GM18511 (cell line): Measurements from ENCODE around the gene BICDL1.

Source experiments
- ATAC-seq: cut with Tn5 transposase; IDR thresholded peaks from one replicate; pipeline ENCODE4 v1.9.1; 2021; ENCODE audit warnings: mild to moderate bottlenecking, moderate library complexity; ENCODE audit not compliant: unreplicated experiment

The BICDL1 gene

DNA sequence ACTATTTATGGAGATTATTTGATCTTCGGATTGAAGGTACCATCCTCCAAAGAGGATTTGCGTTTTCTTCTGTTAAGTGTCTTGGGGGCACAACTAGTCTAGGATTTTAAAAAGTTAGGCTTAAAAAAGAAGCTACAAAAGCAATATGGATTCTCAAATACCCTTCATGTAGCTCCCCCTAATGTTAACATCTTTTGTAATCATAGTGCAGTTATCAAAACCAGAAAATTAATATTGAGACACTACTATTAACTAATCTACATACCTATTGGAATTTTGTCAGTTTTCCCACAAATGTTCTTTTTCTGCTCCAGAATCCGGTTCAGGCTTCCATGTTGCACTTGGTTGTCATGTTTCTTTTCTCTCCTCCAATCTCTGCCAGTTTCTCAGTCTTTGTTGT, 62.5 kb downstream of the BICDL1 start:
- no peak for ATAC-seq

DNA sequence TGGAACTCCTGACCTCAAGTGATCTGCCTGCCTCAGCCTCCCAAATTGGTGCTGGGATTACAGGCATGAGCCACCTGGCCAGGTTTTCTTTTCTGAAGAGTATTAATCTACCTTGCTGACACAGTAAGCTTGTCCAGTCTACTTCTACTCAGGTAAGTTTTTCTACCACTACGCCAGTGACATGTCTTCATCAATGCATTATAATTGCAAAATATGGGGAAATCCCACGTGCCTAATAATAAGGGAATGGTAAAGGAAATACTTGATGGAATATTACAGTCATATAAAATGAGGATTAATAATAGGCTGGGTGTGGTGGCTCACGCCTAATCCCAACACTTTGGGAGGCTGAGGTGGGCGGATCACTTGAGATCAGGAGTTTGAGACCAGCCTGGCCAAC, 65.3 kb downstream of the BICDL1 start:
- ATAC-seq, result no peak

DNA sequence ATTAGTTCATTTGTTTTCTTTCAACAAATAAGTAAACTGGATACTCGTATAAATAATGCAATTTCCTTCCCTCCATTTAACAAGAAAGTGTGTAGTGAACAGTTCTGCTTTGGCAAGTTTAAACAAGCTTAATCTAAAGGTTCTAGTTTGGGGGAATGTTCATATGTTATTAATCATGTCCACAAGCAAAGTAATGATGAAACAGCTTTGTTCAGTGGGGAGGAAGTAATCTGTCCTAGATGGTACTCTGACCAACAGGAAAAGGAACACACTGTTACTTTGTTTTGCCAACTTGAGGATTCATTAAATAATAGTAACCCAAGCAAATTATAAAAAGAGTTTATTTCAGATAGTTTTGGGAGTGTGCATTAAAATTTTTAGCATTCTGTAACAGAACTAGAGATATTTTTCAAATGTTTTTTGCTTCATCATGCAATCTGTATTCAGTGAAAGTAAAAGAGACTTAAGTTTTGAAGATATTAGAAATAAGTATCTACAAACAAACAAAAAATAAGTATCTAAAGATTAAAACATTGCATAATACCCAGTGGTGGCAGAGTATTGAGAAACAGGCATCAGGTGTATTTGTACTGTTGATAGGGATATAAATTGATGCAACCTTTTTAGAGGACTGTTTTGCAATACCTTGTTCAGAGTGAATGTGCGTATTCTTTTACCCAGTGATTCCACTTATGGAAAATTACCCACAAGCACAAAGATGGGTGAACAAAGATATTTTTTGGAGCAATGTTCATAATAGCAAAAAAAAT, 66.4 kb downstream of the BICDL1 start:
- no peak for ATAC-seq

DNA sequence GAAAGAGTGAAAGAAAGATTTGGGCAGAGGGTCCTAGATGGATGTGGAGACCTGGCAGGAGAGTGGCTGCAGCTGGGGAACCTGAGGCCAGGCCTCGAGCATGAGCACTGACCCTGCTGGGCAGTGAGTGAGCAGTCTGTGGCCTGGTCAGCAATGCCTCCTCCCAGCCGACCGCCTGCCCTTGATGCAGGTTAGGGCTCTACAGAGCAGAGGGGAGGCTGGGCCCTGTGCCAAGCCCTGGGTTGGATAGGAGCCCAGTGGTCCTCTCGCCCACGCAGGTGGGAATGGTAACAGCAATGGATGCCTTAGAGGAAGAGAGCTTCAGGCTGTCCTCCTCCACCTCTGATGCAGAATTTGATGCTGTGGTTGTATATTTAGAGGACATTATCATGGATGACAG, 67.7 kb downstream of the BICDL1 start:
- no peak for ATAC-seq

DNA sequence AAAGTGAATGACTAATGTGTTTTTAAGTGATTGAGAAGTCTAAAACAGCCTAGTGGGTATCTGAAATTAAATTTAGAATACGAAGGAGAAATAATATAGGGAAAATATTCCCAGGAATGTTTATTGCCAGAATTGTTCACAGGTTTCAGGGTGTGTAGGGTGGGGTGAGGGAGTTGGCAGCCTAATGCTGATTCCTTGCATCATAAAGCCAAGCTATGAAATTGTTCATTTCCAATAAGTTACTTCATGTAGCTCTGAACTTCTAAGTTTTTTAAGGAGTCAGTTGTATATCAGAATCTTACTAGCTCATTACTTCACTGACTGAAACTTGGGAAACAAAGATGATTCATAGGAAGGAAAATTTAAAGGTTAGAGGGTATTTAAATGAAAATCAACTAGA, 71.2 kb downstream of the BICDL1 start:
- ATAC-seq, result no peak

DNA sequence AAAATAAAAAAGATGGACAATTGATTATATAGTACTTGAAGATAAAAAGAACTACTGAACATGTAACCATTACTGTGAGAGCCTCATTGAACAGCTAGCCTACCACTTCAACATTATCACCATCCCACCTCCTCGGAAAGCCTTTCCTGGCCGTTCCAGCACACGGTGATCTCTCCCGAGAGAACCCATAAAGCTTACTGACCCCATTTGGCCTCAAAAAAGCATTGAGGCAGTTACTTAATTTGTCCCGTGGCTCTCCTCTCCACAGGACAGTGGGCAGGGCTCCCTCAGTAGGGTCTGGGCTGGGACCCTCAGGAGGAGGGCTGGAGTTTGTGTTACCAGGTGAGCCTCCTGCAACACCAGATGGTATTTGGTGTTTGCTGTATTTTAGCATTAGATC, 71.7 kb downstream of the BICDL1 start:
- ATAC-seq, result no peak

DNA sequence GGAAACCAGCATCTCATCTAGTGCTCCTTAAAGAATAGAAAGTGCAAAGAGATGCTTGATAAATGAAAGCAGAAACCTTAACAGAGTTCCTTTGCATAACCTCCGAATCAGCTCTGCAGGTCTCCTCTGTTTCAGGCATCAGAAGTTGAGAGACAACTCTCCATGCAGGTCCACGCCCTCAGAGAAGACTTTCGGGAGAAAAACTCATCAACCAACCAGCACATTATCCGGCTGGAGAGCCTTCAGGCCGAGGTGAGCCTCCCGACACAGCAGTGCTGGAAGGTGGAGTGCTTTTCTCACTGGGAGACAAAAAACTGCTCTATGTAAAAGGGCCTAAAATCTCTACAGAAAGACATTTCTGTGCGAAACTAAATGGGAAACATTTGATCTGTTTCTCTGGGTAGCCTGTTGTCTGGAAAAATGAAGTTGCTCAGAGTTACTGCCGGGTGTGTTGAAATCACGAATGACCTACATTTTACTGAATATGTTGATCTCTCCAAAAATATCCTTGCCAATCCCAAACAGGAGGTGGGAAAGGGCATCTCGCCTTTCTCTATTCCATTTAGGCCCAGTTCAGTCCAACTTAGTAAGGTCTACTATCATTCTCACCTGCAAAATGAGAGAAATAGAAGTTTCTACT, 72.7 kb downstream of the BICDL1 start:
- no peak for ATAC-seq

DNA sequence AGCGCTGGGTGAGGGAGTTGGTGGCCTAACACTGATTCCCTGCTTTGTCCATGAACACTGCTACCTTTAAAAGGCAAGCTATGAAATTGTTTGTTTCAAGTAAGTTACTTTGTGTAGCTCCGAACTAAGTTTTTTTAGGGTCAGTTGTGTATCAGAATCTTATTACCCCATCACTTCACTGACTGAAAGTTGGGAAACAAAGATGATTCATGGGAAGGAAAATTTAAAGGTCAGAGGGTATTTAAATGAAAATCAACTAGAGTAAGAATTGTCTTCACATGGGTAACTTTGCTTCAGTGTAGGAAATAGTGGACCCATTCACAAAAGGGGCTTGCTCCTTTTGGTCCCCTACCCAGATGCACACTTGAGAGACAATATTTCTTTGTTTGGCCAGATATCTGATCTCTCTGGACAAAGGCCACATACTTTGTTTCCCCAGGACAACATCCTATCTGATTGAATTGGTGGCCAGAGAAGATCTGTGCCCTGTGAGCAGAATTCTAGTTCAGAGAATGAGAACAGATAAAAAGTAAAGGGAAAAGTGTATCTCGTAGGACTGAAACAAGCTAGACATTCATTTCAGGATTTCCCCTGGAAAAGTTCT, 74.0 kb downstream of the BICDL1 start:
- ATAC-seq, result no peak

DNA sequence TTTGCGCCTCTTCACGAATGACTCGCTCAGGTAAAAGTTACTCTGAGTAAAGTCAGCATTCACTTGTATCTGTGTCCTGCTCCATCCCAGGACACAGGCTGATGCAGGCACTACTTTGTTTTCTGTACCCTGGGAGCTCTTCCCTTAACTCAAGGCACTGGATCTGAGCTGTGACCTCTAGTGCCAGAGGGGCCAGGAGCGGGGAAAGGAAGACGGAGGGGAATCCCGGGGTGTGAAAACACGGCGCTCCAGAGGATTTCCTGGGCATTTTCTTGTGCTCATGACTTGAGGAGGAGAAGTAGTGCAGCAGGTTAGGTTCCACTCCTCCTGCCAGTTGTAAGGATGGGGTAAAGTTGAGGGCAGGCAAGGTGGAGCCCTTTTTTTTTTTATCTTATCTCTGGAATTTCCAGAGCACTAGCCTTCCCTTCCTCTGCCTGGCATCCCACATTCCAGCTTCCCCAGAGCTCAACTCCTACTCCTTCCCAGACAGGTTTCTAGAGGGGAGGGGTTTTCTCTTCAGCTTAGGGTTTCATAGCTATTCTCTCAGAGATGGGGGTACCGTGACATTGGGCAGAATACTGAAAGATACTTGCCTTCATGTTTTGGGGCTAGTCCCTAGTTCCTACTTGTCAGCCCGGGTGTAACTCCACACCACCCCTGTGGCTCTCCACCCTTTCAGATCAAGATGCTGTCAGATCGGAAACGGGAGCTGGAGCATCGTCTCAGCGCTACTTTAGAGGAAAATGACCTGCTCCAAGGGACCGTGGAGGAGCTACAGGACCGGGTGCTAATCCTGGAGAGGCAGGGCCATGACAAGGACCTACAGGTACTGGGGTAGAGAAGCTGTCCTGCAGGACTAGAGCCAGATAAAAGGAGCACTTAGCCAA, 75.3 kb downstream of the BICDL1 start:
- no peak for ATAC-seq

DNA sequence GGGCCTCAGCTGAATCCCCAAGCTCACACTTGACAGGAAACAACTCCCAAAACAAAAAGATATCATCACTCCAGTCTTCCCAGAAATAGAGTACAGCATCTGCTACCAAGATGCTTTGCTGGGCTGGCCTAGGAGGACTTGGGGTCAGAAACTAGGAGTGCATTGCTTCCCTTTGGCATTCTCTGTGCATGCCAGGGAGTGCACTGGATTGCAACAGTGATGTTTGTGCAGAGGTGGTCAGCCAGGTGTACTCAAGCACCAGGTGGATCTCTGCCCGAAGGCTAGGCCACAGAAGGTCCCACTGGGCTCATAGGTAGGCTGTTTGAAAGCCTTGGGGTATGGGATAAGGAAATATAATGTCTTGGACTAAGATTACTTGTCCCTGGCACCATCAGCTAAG, 76.4 kb downstream of the BICDL1 start:
- ATAC-seq, result no peak

DNA sequence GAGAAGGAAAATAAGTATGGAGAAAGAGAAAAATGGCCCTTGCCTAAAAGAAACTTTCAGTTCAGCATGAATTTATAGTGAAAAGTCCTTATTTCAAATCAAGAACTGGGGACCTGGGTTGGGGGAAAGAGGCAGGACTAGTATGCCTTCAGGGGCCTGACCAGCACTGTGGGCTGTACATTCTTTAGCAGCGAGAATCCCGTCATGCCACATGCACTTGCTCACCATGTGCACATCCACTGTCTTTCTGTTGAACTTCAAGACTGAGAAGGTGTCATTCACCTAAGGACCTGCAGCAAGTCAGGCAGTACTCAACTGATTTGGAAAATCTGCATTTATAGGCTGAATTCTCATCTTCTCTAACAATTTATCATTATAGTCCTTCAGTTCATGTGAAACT, 77.3 kb downstream of the BICDL1 start:
- ATAC-seq, result no peak

DNA sequence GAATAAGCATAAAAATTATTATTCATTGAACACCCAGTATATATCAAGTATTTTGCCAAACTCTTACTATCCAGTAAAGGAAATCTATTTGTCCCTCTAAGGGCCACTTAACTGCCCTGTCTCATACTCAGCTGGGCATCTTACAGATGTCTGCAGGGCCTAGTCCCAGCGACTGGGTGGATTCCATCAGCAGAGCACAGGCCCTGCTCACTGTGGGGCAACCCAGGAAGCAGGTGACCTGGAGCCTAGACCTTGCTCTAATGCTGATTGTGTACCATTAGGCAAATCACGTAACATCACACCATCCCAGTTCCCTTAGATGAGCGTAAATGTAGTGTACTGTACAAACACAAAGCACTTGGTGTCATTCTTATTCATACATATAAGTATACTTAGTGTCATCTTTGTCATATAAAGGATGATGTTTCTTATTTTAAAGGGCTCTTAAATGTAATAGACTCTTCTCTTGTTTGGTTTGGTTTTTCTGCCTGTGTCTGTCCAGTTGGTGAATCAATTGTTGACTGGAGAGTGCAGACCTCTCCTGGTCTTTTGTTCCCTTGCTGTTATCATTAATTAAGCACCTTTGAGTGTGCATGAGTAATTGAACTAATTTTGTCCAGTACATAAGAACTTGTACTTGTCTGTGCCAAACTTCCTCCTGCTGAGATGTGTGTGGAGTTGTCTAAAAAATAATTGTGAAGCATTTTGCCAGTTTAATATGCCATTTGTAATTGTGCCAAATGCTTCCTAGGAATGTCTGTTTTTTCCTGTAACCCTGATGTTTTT, 78.2 kb downstream of the BICDL1 start:
- ATAC-seq, result no peak

DNA sequence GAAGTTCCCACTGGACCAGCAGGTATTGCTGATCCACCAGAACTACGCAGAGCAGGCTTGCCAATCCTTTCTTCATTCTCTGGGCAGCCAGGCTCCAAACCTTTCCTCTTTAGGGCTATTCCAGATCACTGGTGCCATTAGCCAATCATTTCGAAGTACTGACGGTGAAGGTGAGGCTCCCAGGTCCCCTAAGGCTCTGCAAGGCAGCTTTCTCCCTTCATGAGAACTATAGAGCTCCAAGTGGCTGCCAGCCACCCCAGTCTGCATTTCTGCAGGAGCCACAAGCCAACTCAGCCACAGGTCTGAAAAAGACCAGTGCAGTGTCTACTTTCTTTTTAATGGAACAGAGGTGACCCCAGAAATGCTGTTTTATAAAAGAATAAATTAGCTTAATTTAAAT, 78.9 kb downstream of the BICDL1 start:
- no peak for ATAC-seq

DNA sequence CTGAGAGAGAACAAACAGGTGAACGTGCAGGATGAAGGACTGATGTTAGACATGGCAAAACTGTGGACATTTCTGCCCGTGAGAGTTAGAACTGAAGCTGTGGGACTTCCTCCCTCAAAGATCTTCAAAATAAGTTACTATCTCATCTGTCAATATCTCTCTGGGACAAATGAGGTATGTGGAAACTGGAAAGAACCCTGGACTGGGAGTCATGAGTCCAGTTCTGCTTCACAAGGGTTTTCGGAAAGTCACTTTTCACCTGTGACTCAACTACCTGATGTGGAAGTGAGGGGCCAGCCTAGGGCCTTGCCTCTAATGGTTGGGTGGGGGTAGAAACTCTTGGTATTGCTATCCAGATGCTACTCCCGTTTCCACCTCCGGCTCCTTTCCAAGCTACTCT, 80.2 kb downstream of the BICDL1 start:
- ATAC-seq, result no peak

DNA sequence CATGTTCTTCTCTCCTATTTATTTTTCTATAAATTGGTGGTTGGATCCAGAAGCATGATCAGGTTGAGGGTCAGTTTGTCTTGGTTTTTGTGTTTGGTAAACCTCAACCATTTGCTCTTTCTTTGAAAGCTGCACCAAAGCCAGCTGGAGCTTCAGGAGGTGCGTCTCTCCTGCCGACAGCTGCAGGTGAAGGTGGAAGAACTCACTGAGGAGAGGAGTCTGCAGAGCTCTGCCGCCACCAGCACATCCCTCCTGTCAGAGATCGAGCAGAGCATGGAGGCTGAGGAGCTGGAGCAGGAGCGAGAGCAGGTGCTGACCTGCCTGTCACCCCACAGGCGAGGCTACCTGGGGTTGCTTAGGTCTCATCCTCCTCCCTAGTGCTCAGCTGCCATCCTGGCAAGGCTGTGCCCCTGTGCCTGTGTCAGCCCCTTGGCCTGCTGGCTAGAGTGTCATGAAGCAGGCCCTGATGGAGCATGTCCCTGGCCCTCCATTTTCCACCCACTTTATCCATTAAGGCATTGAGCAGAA, 82.5 kb downstream of the BICDL1 start:
- ATAC-seq, result no peak

DNA sequence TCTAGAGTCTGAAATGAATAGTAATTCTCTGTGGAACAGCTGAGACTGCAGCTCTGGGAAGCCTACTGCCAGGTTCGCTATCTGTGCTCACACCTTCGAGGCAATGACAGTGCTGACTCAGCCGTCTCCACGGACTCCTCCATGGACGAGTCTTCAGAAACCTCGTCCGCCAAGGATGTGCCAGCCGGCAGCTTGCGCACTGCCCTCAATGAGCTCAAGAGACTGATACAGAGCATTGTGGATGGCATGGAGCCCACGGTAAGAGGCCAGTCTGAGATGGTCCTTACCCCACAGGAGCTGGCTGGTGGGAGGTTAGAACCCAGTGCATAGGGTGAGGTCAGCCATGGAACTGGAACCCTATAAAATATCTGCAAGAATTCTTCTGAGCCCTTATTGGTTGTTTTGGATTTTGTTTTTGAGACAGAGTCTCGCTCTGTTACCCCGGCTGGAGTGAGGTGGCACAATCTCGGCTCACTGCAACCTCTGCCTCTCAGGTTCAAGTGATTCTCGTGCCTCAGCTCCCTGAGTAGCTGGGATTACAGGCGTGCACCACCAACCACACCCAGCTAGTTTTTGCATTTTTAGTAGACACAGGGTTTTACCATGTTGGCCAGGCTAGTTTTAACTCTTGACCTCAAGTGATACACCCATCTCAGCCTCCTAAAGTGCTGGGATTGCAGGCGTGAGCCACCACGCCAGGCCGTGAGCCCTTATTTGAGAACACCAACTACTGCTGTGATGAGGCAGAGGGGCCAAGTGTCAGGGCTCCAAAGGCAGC, 83.6 kb downstream of the BICDL1 start:
- no peak for ATAC-seq

DNA sequence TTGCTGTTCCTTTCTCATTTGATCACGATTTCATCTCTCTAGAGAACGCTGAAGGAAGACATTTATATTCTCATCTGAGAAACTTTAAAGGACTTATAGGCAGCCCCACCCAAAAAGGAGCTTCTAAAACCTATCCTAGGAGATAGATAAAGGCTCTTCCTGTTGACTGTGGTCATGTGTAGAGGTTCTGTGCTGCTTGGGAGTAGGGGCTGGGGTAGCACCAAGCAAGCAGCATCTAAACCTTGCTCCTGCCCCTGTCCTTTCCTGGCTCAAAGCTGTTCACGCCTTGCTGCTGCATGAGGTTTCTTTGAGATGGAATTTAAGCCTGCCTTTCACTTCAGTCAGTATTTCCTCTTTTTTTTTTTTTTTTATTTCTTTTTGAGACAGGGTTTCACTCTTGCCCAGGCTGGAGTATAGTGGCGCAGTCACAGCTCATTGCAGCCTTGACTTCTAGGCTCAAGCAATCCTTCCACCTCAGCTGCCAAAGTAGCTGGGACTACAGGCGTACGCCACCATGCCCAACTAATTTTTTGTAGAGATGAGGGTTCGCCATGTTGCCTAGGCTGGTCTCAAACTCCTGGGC, 86.1 kb downstream of the BICDL1 start:
- no peak for ATAC-seq

DNA sequence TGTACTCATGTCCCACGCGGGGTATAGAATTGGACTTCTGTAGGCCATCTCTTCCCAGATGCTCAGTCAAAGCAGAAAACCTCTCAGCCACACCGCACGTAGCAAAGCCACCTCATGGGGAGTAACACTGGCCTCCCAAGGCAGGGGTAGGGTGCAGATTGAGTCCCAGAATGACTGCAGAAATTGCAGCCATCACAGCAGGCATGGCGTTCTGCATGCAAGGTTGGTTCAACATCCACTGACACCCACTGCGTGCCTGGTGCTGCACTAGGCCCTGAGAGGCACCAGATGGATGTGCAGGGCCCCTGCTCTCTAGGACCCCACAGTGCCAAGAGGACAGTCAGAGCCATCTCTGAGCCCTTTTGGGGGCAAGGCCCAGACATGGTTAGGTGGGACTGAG, 87.6 kb downstream of the BICDL1 start:
- ATAC-seq, result no peak

DNA sequence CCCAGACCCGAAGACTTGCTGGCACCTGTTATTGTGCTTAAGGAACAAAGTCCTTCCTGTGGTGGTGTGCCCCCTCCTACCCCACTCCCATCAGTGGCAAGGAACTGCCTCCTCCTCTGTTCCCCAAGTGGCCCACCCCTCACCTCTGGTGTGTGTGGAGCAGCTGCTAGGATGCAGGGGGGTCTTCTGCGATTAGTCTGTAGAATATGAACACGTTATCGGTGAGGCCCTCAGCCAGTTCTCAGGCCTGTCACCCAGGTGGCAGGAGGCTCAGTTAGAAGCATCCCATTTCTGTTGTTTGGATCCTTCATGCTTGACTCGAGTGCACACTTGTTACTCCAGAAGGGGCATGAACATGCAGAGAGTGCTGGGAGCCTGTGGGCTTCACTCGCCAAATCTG, 88.2 kb downstream of the BICDL1 start:
- ATAC-seq, result no peak
